Endothelial cell of umbilical vein (primary cell): ENCODE data around the gene HLA-DPB1. TPM values are rescaled to one million over a fixed set of nuclear protein-coding genes. Genes with fewer than 3 reads are reported as not detected.

Source experiments
- BruUV-seq: library from RNA; stranded (reverse); fragments of 400-500 nt; replicated peaks from 2 replicates; lab custom pipeline; 2021; lab: Mats Ljungman, UMichigan
- CTCF ChIA-PET: fragments of 300-600, 350-600 bp; sonication (Branson Sonifier 250); formaldehyde crosslinking; loops from one replicate; lab custom pipeline; 2021; ENCODE audit warnings: antibody characterized with exemption, inconsistent platforms; lab: Charles Lee
- POLR2A ChIA-PET: fragments of 300-600, 350-600 bp; sonication (Branson Sonifier 250); formaldehyde crosslinking; loops from one replicate; lab custom pipeline; 2021; ENCODE audit warnings: antibody characterized with exemption, inconsistent platforms; lab: Charles Lee
- DNase-seq: peaks from one replicate; pipeline ENCODE4 v3.0.0-alpha.2; 2011; ENCODE audit warnings: low read depth, low spot score
- FAIRE-seq: peaks from 2 replicates; lab custom pipeline; 2011; peaks lifted over from hg19 to GRCh38; lab: Jason Lieb, UNC
- H2AFZ ChIP-seq: 2 replicates; pipeline ENCODE4 v1.6.0; 2012; ENCODE audit warnings: low read depth, low read length, control low read depth, inconsistent platforms
- H3K27ac ChIP-seq: 2 replicates; pipeline ENCODE4 v1.5.1; 2011; ENCODE audit warnings: low read depth, mild to moderate bottlenecking, control low read depth, low read length, moderate library complexity; ENCODE audit not compliant: insufficient read depth
- H3K27me3 ChIP-seq, 2 experiments: 2 replicates each; pipeline versions ENCODE4 v1.6.0 to v1.6.1; 2011; ENCODE audit warnings: low read length in 2 of 2, mixed read lengths in 1 of 2; ENCODE audit not compliant: control insufficient read depth in 2 of 2, insufficient read depth in 2 of 2
- H3K36me3 ChIP-seq, 2 experiments: 2 replicates in 1 of 2; 3 replicates in 1 of 2; pipeline ENCODE4 v1.5.1; 2011; ENCODE audit warnings: low read length in 2 of 2, mild to moderate bottlenecking in 1 of 2, moderate library complexity in 1 of 2; ENCODE audit not compliant: control insufficient read depth in 2 of 2, insufficient read depth in 2 of 2; ENCODE audit errors: extremely low read depth in 1 of 2
- H3K4me1 ChIP-seq: 3 replicates; pipeline ENCODE4 v1.5.1; 2011; ENCODE audit warnings: mild to moderate bottlenecking, low read length; ENCODE audit not compliant: control insufficient read depth, insufficient read depth; ENCODE audit errors: extremely low read depth
- H3K4me2 ChIP-seq: 2 replicates; pipeline ENCODE4 v1.6.1; 2011; ENCODE audit warnings: low read length, control low read depth, mixed read lengths; ENCODE audit not compliant: insufficient read depth
- H3K4me3 ChIP-seq, 3 experiments: fragments of 200-600 bp in 1 of 3; sonication (generic), shearing (Covaris generic) in 1 of 3; replicated peaks in 1 of 3; 2 replicates each; pipeline ENCODE4 v1.5.1; 2011 to 2016; ENCODE audit warnings: control low read depth in 3 of 3, low read length in 3 of 3, mild to moderate bottlenecking in 2 of 3, inconsistent platforms in 1 of 3, low read depth in 1 of 3, moderate library complexity in 1 of 3; ENCODE audit not compliant: insufficient read depth in 1 of 3
- H3K79me2 ChIP-seq: 2 replicates; pipeline ENCODE4 v1.6.0; 2012; ENCODE audit warnings: low read length, inconsistent platforms; ENCODE audit not compliant: control insufficient read depth, insufficient read depth
- H3K9ac ChIP-seq: replicated peaks from 2 replicates; pipeline ENCODE3; 2011; ENCODE audit warnings: low read length, control low read depth; ENCODE audit not compliant: insufficient read depth; ENCODE audit errors: extremely low read depth
- H3K9me1 ChIP-seq: replicated peaks from 3 replicates; pipeline ENCODE4 v1.6.0; 2011; ENCODE audit warnings: mild to moderate bottlenecking, low read length; ENCODE audit not compliant: control insufficient read depth, insufficient read depth; ENCODE audit errors: extremely low read depth
- H3K9me3 ChIP-seq: replicated peaks from 2 replicates; pipeline ENCODE4 v1.5.1; 2012; ENCODE audit warnings: low read length, inconsistent platforms; ENCODE audit not compliant: control insufficient read depth, insufficient read depth
- H4K20me1 ChIP-seq: replicated peaks from 2 replicates; pipeline ENCODE3; 2011; ENCODE audit warnings: mild to moderate bottlenecking, low read length; ENCODE audit not compliant: control insufficient read depth, insufficient read depth; ENCODE audit errors: extremely low read depth
- EZH2 ChIP-seq: IDR thresholded peaks from 2 replicates; pipeline ENCODE4 v1.6.1; 2012; ENCODE audit warnings: borderline replicate concordance, low read depth, mild to moderate bottlenecking, moderate library complexity, low read length, inconsistent platforms; ENCODE audit not compliant: severe bottlenecking
- FOS ChIP-seq: IDR thresholded peaks from 2 replicates; pipeline ENCODE4 v1.6.1; 2011; ENCODE audit warnings: mild to moderate bottlenecking, low read length, moderate library complexity, borderline replicate concordance; ENCODE audit not compliant: insufficient read depth
- GATA2 ChIP-seq: IDR thresholded peaks from 2 replicates; pipeline ENCODE4 v1.7.0; 2011; ENCODE audit warnings: low read depth, mild to moderate bottlenecking, moderate library complexity, mixed read lengths, low read length; ENCODE audit not compliant: insufficient read length, insufficient read depth
- JUN ChIP-seq: IDR thresholded peaks from 2 replicates; pipeline ENCODE4 v1.6.1; 2011; ENCODE audit warnings: borderline replicate concordance, low read depth; ENCODE audit not compliant: insufficient read length, insufficient read depth
- MYC ChIP-seq: IDR thresholded peaks from one replicate; pipeline ENCODE4 v1.6.1; 2011; ENCODE audit warnings: mild to moderate bottlenecking, low read depth, low read length
- POLR2A ChIP-seq: IDR thresholded peaks from 2 replicates; pipeline ENCODE4 v1.6.1; 2012; ENCODE audit warnings: low read depth, mild to moderate bottlenecking, control low read depth, low read length
- POLR2AphosphoS5 ChIP-seq: IDR thresholded peaks from 2 replicates; pipeline ENCODE4 v1.6.1; 2012; ENCODE audit warnings: low read depth, mild to moderate bottlenecking, control low read depth, low read length, moderate library complexity; ENCODE audit not compliant: insufficient read depth
- dilution Hi-C: fragments of 300-500 bp; cut with MboI; formaldehyde crosslinking; loops from one replicate; pipeline ENCODE4 v1.15.0; 2019; ENCODE audit warnings: low sequenced_read_pairs; ENCODE audit not compliant: extremely low pct_ligation_motif_present
- intact Hi-C: fragments of 100-400 bp; cut with micrococcal nuclease; formaldehyde crosslinking; loops from one replicate; pipeline ENCODE4 v1.10.0; 2022
- polyA plus RNA-seq, 4 experiments: library from polyadenylated mRNA; depleted of rRNA in 3 of 4; stranded (reverse) in 3 of 4; unstranded in 1 of 4; fragments of >200 nt; gene quantifications; 2 replicates each; pipeline versions ENCODE4 v1.2.1 to v1.2.3, GENCODE V29; 2011 to 2012; ENCODE audit warnings: missing spikeins in 1 of 4
- total RNA-seq: library from RNA; stranded (reverse); gene quantifications from 2 replicates; pipeline ENCODE4 v1.2.3, GENCODE V29; 2021
- TF ChIP-seq, protein P1 (sequence below): IDR thresholded peaks from 2 replicates; pipeline ENCODE4 v1.6.1; 2011; ENCODE audit not compliant: insufficient read depth, insufficient read length
- TF ChIP-seq, protein P2 (sequence below), 2 donors: IDR thresholded peaks; 1 replicate in 1 of 2; 2 replicates in 1 of 2; pipeline ENCODE4 v1.5.1; 2011; ENCODE audit warnings: low read length in 2 of 2, mild to moderate bottlenecking in 2 of 2, moderate library complexity in 2 of 2, control low read depth in 1 of 2, inconsistent platforms in 1 of 2, low read depth in 1 of 2; ENCODE audit not compliant: insufficient read depth in 1 of 2; ENCODE audit errors: extremely low read depth in 1 of 2

HLA-DPB1 gene
- total and polyA plus RNA-seq, 2 donors (not counting 3 experiments of a cell fraction or from before 2014, with no cell fraction given): 2.3 to 38.0 TPM

DNA sequence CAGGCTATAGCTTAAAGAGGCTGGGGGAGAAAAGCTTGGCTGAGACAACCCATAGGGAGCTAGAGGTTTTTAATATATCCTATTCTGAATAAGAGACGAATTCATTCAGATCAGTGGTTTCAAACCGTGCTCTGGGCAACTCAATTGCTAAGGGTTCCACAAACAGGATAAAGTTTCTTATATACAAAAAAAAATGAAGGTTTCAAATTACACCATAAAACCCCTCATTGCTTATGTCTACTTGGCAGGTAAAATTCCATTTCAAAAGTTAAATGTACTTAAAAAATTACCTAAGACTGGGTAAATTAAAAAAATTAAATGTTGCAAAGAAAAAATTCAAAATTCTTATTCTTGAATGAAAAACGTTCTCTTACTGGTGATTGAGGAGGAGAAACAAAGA lies 2.7 kb downstream of the HLA-DPB1 start:
- no peak overlapping the region for H3K27ac ChIP-seq
- no peak overlapping the region for H2AFZ ChIP-seq
- H3K27me3 ChIP-seq: no peaks in the 10 kb centered on the region
- H3K9me1 ChIP-seq: no peaks in the 10 kb centered on the region
- no peaks in the 10 kb centered on the region for H3K79me2 ChIP-seq
- no peak overlapping the region for H3K4me2 ChIP-seq
- H3K36me3 ChIP-seq: no peaks in the 10 kb centered on the region
- POLR2A ChIA-PET: no interaction called here
- FAIRE-seq (no peak), DNase-seq (no peak)
- no peak overlapping the region for H3K4me3 ChIP-seq
- no peaks in the 10 kb centered on the region for H3K9me3 ChIP-seq
- no peaks in the 10 kb centered on the region for H4K20me1 ChIP-seq
- intact Hi-C loops (no loop called here), dilution Hi-C loops (no loop called here)
- TF ChIP-seq, protein P1, sequence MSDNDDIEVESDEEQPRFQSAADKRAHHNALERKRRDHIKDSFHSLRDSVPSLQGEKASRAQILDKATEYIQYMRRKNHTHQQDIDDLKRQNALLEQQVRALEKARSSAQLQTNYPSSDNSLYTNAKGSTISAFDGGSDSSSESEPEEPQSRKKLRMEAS: no peak
- no peak for TF ChIP-seq MYC
- no peak for TF ChIP-seq POLR2A
- TF ChIP-seq, protein P2, sequence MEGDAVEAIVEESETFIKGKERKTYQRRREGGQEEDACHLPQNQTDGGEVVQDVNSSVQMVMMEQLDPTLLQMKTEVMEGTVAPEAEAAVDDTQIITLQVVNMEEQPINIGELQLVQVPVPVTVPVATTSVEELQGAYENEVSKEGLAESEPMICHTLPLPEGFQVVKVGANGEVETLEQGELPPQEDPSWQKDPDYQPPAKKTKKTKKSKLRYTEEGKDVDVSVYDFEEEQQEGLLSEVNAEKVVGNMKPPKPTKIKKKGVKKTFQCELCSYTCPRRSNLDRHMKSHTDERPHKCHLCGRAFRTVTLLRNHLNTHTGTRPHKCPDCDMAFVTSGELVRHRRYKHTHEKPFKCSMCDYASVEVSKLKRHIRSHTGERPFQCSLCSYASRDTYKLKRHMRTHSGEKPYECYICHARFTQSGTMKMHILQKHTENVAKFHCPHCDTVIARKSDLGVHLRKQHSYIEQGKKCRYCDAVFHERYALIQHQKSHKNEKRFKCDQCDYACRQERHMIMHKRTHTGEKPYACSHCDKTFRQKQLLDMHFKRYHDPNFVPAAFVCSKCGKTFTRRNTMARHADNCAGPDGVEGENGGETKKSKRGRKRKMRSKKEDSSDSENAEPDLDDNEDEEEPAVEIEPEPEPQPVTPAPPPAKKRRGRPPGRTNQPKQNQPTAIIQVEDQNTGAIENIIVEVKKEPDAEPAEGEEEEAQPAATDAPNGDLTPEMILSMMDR (IDR thresholded peaks at IDR 0.05; ENCODE audit: extremely low read depth in 1 of 2, insufficient read depth in 1 of 2, low read depth in 1 of 2, low read length in 2 of 2): no peak
- no peak for TF ChIP-seq POLR2AphosphoS5
- H3K9ac ChIP-seq: no peak overlapping the region
- CTCF ChIA-PET: interaction anchor here (5.3 kb wide), 1 partner anchor 62 kb away, joined by 88 read pairs; no protein-coding TSS in a partner anchor
- peaks cover 4% of the 10 kb centered on the region for H3K4me1 ChIP-seq
- no TSS peak for BruUV-seq

DNA sequence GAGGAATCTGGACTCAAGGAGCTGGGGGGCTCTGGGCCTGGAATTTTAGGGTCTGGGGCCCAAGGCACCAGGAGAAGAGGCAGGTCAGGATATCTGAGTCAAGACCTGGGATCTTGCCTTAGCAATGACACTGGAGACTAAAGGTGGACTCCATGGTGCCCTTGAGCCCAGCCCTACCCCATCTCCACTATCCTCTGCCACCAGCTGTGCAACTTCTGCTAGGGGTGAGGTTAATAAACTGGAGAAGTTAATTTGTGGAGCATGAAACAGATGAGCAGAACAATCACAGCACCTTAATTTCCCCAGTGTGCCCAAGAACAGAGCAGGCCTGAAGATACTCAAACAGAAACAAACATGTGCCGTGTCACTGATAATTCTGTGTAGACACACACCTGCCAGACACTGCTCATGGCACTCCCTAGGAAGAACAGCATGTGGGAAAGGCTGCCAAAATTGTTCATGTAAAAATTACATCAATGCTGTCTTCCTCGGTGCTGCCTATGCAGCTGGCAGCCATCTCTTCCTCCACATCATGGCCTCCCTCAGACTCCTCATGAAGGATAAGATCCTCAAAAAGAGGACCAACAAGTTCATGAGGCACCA lies 3.2 kb downstream of the HLA-DPB1 start:
- intact Hi-C loops: no loop called here
- BruUV-seq: no TSS peak
- ChIA-PET POLR2A (no interaction called here), CTCF (interaction anchor here (1.1 to 5.3 kb wide), 2 partner anchors 63 to 146 kb away, joined by 3 to 88 read pairs; no protein-coding TSS in a partner anchor)
- dilution Hi-C loops: no loop called here
- Histone ChIP-seq H3K36me3 (no peaks in the 10 kb centered on the region), H3K79me2 (no peaks in the 10 kb centered on the region), H3K27me3 (no peaks in the 10 kb centered on the region), H4K20me1 (no peaks in the 10 kb centered on the region), H3K27ac (no peak overlapping the region), H2AFZ (no peak overlapping the region), H3K4me1 (peaks cover 4% of the 10 kb centered on the region), H3K9ac (no peak overlapping the region), H3K4me3 (no peak overlapping the region), H3K9me1 (no peaks in the 10 kb centered on the region), H3K9me3 (no peaks in the 10 kb centered on the region), H3K4me2 (no peak overlapping the region)
- TF ChIP-seq POLR2AphosphoS5 (no peak), POLR2A (no peak), FOS (no peak), GATA2 (no peak), JUN (no peak), EZH2 (no peak), MYC (no peak)
- TF ChIP-seq, protein P1: no peak
- TF ChIP-seq, protein P2 (IDR thresholded peaks at IDR 0.05; ENCODE audit: extremely low read depth in 1 of 2, insufficient read depth in 1 of 2, low read depth in 1 of 2, low read length in 2 of 2): no peak
- FAIRE-seq (no peak), DNase-seq (no peak)
